SK-N-SH treated with all-trans-retinoic acid at 6 μM for 48 hours (cell line): Measurements from ENCODE around the gene LHFPL5.
A peak's percentile ranks its signal among the peaks of the same experiment; 100 is the strongest.

Source experiments
- ATAC-seq: fragments of 200-7000 bp; cut with Tn5 transposase; 3 replicates; pipeline ENCODE4 v1.9.1; 2020; ENCODE audit warnings: mild to moderate bottlenecking, moderate library complexity
- ARNTL ChIP-seq: fragments of 450-650 bp; formaldehyde crosslinking; IDR thresholded peaks from 2 replicates; pipeline ENCODE4 v1.5.0; 2020; ENCODE audit warnings: low read depth, mild to moderate bottlenecking, moderate library complexity, borderline replicate concordance
- BACH2 ChIP-seq: fragments of 250-450 bp; sonication (Bioruptor Pico); IDR thresholded peaks from 2 replicates; pipeline ENCODE4 v1.9.0; 2021; ENCODE audit warnings: mild to moderate bottlenecking, borderline replicate concordance
- CSDC2 ChIP-seq: fragments of 250-450 bp; sonication (Bioruptor Pico); IDR thresholded peaks from 2 replicates; pipeline ENCODE4 v1.5.0; 2020; ENCODE audit warnings: mild to moderate bottlenecking, moderate library complexity
- ESRRG ChIP-seq: fragments of 250-450 bp; sonication (Bioruptor Pico); IDR thresholded peaks from 2 replicates; pipeline ENCODE4 v1.6.1; 2021; ENCODE audit warnings: mild to moderate bottlenecking
- OSR1 ChIP-seq: fragments of 250-450 bp; sonication (Bioruptor Pico); IDR thresholded peaks from 2 replicates; pipeline ENCODE4 v1.8.0; 2022; ENCODE audit warnings: moderate library complexity, mild to moderate bottlenecking, inconsistent platforms
- POU6F1 ChIP-seq: fragments of 250-450 bp; sonication (Bioruptor Pico); IDR thresholded peaks from 2 replicates; pipeline ENCODE4 v1.8.0; 2021; ENCODE audit warnings: low read depth, mild to moderate bottlenecking, moderate library complexity, borderline replicate concordance
- PPARA ChIP-seq: fragments of 250-450 bp; sonication (Bioruptor Pico); IDR thresholded peaks from 2 replicates; pipeline ENCODE4 v1.5.0; 2020; ENCODE audit warnings: mild to moderate bottlenecking, borderline replicate concordance
- SNAI2 ChIP-seq: fragments of 250-450 bp; sonication (Bioruptor Pico); IDR thresholded peaks from 2 replicates; pipeline ENCODE4 v1.5.0; 2020; ENCODE audit warnings: mild to moderate bottlenecking, moderate library complexity
- TCF4 ChIP-seq: fragments of 250-450 bp; sonication (Bioruptor Pico); IDR thresholded peaks from 2 replicates; pipeline ENCODE4 v1.8.0; 2021; ENCODE audit warnings: mild to moderate bottlenecking, moderate library complexity, borderline replicate concordance
- ZFP3 ChIP-seq: fragments of 250-450 bp; sonication (Bioruptor Pico); IDR thresholded peaks from 2 replicates; pipeline ENCODE4 v1.5.0; 2020; ENCODE audit warnings: mild to moderate bottlenecking, moderate library complexity
- ZNF565 ChIP-seq: fragments of 450-650 bp; formaldehyde crosslinking; conservative IDR thresholded peaks from 2 replicates; pipeline ENCODE4 v1.5.0; 2020; ENCODE audit warnings: low read depth, mild to moderate bottlenecking, moderate library complexity
- ZNF8 ChIP-seq: fragments of 450-650 bp; formaldehyde crosslinking; IDR thresholded peaks from 2 replicates; pipeline ENCODE4 v1.5.0; 2020; ENCODE audit warnings: mild to moderate bottlenecking, moderate library complexity
- TF ChIP-seq, protein P1 (sequence below): fragments of 250-450 bp; sonication (Bioruptor Pico); IDR thresholded peaks from 2 replicates; pipeline ENCODE4 v1.5.1; 2020; ENCODE audit warnings: low read depth, mild to moderate bottlenecking, moderate library complexity
- TF ChIP-seq, protein P2 (sequence below): fragments of 250-450 bp; sonication (Bioruptor Pico); IDR thresholded peaks from 2 replicates; pipeline ENCODE4 v1.8.0; 2020; ENCODE audit warnings: mild to moderate bottlenecking, moderate library complexity, borderline replicate concordance
- TF ChIP-seq, protein P3 (sequence below): fragments of 250-450 bp; sonication (Bioruptor Pico); IDR thresholded peaks from 2 replicates; pipeline ENCODE4 v1.5.0; 2020; ENCODE audit warnings: mild to moderate bottlenecking, moderate library complexity

The LHFPL5 gene

DNA sequence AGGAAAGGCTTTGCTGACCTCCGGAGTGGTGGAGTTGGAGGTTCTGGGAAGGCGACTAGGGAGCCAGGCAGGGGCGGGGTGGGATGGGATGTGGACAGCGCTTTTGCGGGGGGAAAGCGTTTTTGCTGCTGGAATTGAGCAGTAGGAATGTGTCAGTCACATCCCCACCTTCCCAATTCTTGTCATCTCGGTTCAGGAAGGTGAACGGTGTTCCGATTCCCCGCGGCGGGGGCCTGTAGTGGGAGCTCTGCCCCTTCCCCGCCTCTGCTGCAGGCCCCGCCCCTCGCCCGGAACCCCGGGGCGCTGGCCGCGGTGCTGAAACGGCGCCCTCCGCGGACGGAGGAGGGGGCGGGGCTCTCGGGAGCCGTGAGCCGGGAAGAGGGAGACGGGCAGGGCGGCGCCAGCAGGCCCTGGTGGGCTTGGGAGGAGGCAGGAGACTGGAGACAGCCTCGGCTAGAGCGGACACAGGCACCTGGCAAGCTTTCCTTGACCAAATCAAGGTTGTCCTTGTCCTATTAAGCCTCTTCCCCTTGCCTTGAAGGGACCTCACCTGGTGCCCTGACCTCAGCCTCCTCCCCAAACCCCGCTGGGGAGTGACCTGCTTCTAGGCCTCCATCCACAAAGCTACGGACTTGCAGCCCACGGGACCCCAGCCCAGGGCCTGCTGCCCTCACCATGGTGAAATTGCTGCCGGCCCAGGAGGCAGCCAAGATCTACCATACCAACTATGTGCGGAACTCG is at the start of gene LHFPL5:
LHFPL5 (plus strand) TSS at position 357 of the 741 bp plus-strand sequence; CDS start at position 676, 319 bp downstream.
- TF ChIP-seq SNAI2 (peak; percentile 75; the same call in 1 of the 2 replicates), CSDC2 (peak; percentile 80; the same call in 1 of the 2 replicates), ESRRG (CRISPR knock-in tag) (no peak), ZNF8 (no peak), PPARA (CRISPR knock-in tag) (no peak), ZFP3 (CRISPR knock-in tag) (peak; percentile 52; the same call in 1 of the 2 replicates), ZNF565 (CRISPR knock-in tag) (peak; percentile 50; the same call in 1 of the 2 replicates)
- TF ChIP-seq, protein P1, sequence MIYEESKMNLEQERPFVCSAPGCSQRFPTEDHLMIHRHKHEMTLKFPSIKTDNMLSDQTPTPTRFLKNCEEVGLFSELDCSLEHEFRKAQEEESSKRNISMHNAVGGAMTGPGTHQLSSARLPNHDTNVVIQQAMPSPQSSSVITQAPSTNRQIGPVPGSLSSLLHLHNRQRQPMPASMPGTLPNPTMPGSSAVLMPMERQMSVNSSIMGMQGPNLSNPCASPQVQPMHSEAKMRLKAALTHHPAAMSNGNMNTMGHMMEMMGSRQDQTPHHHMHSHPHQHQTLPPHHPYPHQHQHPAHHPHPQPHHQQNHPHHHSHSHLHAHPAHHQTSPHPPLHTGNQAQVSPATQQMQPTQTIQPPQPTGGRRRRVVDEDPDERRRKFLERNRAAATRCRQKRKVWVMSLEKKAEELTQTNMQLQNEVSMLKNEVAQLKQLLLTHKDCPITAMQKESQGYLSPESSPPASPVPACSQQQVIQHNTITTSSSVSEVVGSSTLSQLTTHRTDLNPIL = no peak
- ATAC-seq = peak; percentile 100

GRCh38 chr6:35757456-35758123 is 47.6 kb upstream of the LHFPL5 start:
- TF ChIP-seq OSR1 (CRISPR knock-in tag) (no peak), ZFP3 (CRISPR knock-in tag) (no peak), ARNTL (CRISPR knock-in tag) (no peak), TCF4 (CRISPR knock-in tag) (no peak), CSDC2 (no peak), BACH2 (CRISPR knock-in tag) (no peak), ZNF565 (CRISPR knock-in tag) (no peak)
- TF ChIP-seq, protein P2, sequence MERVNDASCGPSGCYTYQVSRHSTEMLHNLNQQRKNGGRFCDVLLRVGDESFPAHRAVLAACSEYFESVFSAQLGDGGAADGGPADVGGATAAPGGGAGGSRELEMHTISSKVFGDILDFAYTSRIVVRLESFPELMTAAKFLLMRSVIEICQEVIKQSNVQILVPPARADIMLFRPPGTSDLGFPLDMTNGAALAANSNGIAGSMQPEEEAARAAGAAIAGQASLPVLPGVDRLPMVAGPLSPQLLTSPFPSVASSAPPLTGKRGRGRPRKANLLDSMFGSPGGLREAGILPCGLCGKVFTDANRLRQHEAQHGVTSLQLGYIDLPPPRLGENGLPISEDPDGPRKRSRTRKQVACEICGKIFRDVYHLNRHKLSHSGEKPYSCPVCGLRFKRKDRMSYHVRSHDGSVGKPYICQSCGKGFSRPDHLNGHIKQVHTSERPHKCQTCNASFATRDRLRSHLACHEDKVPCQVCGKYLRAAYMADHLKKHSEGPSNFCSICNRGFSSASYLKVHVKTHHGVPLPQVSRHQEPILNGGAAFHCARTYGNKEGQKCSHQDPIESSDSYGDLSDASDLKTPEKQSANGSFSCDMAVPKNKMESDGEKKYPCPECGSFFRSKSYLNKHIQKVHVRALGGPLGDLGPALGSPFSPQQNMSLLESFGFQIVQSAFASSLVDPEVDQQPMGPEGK (CRISPR knock-in tag) = no peak
- TF ChIP-seq, protein P3, sequence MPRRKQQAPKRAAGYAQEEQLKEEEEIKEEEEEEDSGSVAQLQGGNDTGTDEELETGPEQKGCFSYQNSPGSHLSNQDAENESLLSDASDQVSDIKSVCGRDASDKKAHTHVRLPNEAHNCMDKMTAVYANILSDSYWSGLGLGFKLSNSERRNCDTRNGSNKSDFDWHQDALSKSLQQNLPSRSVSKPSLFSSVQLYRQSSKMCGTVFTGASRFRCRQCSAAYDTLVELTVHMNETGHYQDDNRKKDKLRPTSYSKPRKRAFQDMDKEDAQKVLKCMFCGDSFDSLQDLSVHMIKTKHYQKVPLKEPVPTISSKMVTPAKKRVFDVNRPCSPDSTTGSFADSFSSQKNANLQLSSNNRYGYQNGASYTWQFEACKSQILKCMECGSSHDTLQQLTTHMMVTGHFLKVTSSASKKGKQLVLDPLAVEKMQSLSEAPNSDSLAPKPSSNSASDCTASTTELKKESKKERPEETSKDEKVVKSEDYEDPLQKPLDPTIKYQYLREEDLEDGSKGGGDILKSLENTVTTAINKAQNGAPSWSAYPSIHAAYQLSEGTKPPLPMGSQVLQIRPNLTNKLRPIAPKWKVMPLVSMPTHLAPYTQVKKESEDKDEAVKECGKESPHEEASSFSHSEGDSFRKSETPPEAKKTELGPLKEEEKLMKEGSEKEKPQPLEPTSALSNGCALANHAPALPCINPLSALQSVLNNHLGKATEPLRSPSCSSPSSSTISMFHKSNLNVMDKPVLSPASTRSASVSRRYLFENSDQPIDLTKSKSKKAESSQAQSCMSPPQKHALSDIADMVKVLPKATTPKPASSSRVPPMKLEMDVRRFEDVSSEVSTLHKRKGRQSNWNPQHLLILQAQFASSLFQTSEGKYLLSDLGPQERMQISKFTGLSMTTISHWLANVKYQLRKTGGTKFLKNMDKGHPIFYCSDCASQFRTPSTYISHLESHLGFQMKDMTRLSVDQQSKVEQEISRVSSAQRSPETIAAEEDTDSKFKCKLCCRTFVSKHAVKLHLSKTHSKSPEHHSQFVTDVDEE (CRISPR knock-in tag) = no peak
- TF ChIP-seq, all 23 proteins: peak for 0
- peak; percentile 58; the same call in 2 of the 3 replicates for ATAC-seq

DNA sequence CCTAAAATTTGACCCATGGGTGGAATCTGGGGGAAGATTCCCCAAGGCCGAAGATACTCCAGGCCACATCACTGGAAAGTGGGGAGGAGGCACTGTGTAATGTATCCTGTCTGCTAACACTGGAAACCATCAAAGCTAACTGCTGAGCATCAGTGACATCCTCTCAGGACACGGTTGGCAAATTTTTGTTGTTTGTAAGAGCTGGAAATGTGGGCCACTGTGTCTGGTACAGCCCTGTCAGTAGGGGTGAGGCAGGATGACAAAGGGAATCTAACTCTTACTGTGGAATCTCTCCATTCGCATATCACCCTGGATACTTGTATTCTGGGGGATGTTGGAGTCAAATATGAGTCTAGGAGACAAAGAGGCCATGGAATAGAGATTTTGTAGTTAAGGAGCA is 45.7 kb upstream of the LHFPL5 start:
- no peak for ATAC-seq
- TF ChIP-seq, protein P3 (CRISPR knock-in tag) = no peak
- TF ChIP-seq CSDC2 (no peak), POU6F1 (CRISPR knock-in tag) (no peak)
